Loucy (cell line): ENCODE results near the gene GALNT9.

Experiments
- H2AFZ ChIP-seq: fragments of 200-600 bp; sonication (generic); 2 replicates; pipeline ENCODE4 v1.6.0; 2016; ENCODE audit warnings: antibody characterized with exemption, mild to moderate bottlenecking, low read length, moderate library complexity
- H3F3A ChIP-seq: fragments of 200-600 bp; 2 replicates; pipeline ENCODE4 v1.6.0; 2016; ENCODE audit warnings: antibody characterized with exemption, low read depth, mild to moderate bottlenecking
- H3K27me3 ChIP-seq: fragments of 200-600 bp; sonication (generic); 2 replicates; pipeline ENCODE4 v1.6.1; 2014; ENCODE audit warnings: low read length, mild to moderate bottlenecking; ENCODE audit not compliant: insufficient read depth, poor library complexity, severe bottlenecking
- H3K36me3 ChIP-seq: fragments of 200-600 bp; sonication (generic); 2 replicates; pipeline ENCODE4 v1.6.1; 2016; ENCODE audit warnings: low read length; ENCODE audit not compliant: insufficient read depth
- H3K4me1 ChIP-seq: fragments of 200-600 bp; sonication (generic); 2 replicates; pipeline ENCODE4 v1.5.1; 2014; ENCODE audit warnings: low read length, mild to moderate bottlenecking; ENCODE audit not compliant: insufficient read depth, poor library complexity, severe bottlenecking
- H3K4me2 ChIP-seq: fragments of 200-600 bp; sonication (generic); 2 replicates; pipeline ENCODE4 v1.6.0; 2014; ENCODE audit warnings: antibody characterized with exemption, low read length, low read depth, mild to moderate bottlenecking; ENCODE audit not compliant: poor library complexity, severe bottlenecking
- H3K4me3 ChIP-seq: fragments of 200-600 bp; sonication (generic); 2 replicates; pipeline ENCODE4 v1.5.1; 2014; ENCODE audit warnings: low read length, mild to moderate bottlenecking, mixed read lengths; ENCODE audit not compliant: poor library complexity, severe bottlenecking
- H3K79me2 ChIP-seq: fragments of 200-600 bp; sonication (generic); 2 replicates; pipeline ENCODE4 v1.6.1; 2014; ENCODE audit warnings: low read length; ENCODE audit not compliant: insufficient read depth
- H3K9ac ChIP-seq: fragments of 200-600 bp; sonication (generic); 2 replicates; pipeline ENCODE4 v1.6.0; 2014; ENCODE audit warnings: mild to moderate bottlenecking, low read depth, low read length, moderate library complexity; ENCODE audit not compliant: poor library complexity, severe bottlenecking
- H3K9me2 ChIP-seq: fragments of 200-600 bp; sonication (generic); replicated peaks from 2 replicates; pipeline ENCODE4 v1.6.1; 2016; ENCODE audit warnings: low read depth, low read length, mixed read lengths
- H3K9me3 ChIP-seq: fragments of 200-600 bp; sonication (generic); 2 replicates; pipeline ENCODE4 v1.6.1; 2014; ENCODE audit warnings: mild to moderate bottlenecking, antibody characterized with exemption, low read length, low read depth; ENCODE audit not compliant: insufficient read depth
- H4K20me1 ChIP-seq: fragments of 200-600 bp; sonication (generic); 2 replicates; pipeline ENCODE4 v1.6.0; 2014; ENCODE audit warnings: antibody characterized with exemption, low read length, mild to moderate bottlenecking; ENCODE audit not compliant: insufficient read depth, poor library complexity, severe bottlenecking
- CTCF ChIP-seq: fragments of 200-600 bp; sonication (generic); conservative IDR thresholded peaks from 2 replicates; pipeline ENCODE4 v1.5.1; 2014; ENCODE audit warnings: mild to moderate bottlenecking, antibody characterized with exemption, low read length
- EZH2phosphoT487 ChIP-seq: fragments of 200-600 bp; IDR thresholded peaks from 2 replicates; pipeline ENCODE4 v1.6.1; 2018; ENCODE audit warnings: antibody characterized with exemption, mild to moderate bottlenecking, moderate library complexity, borderline replicate concordance

The GALNT9 gene

GRCh38 chr12:132217800-132218526 lies 111.4 kb downstream of the GALNT9 start:
- Histone ChIP-seq H3K4me3 (no peak overlapping the region), H3K9ac (no peak overlapping the region), H3K9me3 (no peaks in the 10 kb centered on the region), H3K79me2 (no peaks in the 10 kb centered on the region), H3K36me3 (no peaks in the 10 kb centered on the region), H3K4me1 (peaks cover 7% of the 10 kb centered on the region), H3F3A (no peaks in the 10 kb centered on the region), H2AFZ (no peak overlapping the region), H3K27me3 (no peaks in the 10 kb centered on the region), H4K20me1 (no peaks in the 10 kb centered on the region), H3K4me2 (no peak overlapping the region), H3K9me2 (no peaks in the 10 kb centered on the region)
- TF ChIP-seq EZH2phosphoT487 (no peak), CTCF (no peak)

GRCh38 chr12:132217371-132217770 lies 112.0 kb downstream of the GALNT9 start:
- no peaks in the 10 kb centered on the region for H3K36me3 ChIP-seq
- H3K4me2 ChIP-seq = no peak overlapping the region
- no peaks in the 10 kb centered on the region for H4K20me1 ChIP-seq
- H3K4me1 ChIP-seq = peaks cover 3% of the 10 kb centered on the region
- H3K9me3 ChIP-seq = no peaks in the 10 kb centered on the region
- H3K27me3 ChIP-seq = no peaks in the 10 kb centered on the region
- TF ChIP-seq EZH2phosphoT487 (no peak), CTCF (no peak)
- H3K9me2 ChIP-seq = no peaks in the 10 kb centered on the region
- H3F3A ChIP-seq = no peaks in the 10 kb centered on the region
- no peak overlapping the region for H2AFZ ChIP-seq
- H3K4me3 ChIP-seq = no peak overlapping the region
- H3K9ac ChIP-seq = no peak overlapping the region
- no peaks in the 10 kb centered on the region for H3K79me2 ChIP-seq

DNA sequence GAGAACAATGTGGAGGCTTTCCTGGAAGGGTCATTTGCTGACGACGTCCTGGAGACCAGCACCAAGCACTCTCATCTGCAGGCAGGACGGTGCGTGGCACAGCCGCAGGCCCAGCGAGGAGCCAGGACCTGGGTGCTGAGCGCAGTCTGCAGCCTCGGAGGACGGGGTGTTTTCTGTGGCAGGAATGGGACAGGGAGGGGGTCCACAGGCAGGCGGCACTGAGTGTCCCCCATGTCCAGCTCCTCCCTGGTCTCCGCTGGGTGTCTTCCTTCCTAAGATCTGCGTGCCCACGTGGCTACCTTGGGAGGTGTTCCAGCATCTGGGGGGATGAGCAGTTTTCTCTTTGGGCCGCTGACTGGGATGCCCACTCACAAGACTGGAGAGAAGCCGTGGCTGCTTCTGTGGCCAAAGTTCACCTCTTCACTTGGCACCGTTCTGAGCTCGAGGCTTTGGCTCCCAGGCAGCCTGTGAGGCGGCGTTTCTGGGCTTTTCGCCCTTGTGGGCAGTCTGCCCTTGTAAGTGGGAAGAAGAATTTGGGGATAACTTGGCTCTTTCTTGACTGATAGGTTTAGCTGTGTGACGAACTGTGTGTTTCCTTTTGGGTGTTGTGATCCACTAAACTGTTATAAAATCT lies 112.9 kb downstream of the GALNT9 start:
- no peak overlapping the region for H3K9ac ChIP-seq
- H3K27me3 ChIP-seq = no peaks in the 10 kb centered on the region
- no peaks in the 10 kb centered on the region for H3K4me1 ChIP-seq

More for the DNA sequence above, 112.9 kb downstream of the GALNT9 start:
- H3F3A ChIP-seq = no peaks in the 10 kb centered on the region
- H3K79me2 ChIP-seq = no peaks in the 10 kb centered on the region
- no peaks in the 10 kb centered on the region for H3K9me3 ChIP-seq
- TF ChIP-seq CTCF (no peak), EZH2phosphoT487 (no peak)
- no peak overlapping the region for H3K4me3 ChIP-seq
- no peak overlapping the region for H3K4me2 ChIP-seq
- no peaks in the 10 kb centered on the region for H4K20me1 ChIP-seq
- H2AFZ ChIP-seq = no peak overlapping the region
- no peaks in the 10 kb centered on the region for H3K9me2 ChIP-seq
- H3K36me3 ChIP-seq = no peaks in the 10 kb centered on the region
